ENCODE data around the gene KRT31. TPM values are rescaled to one million over a fixed set of nuclear protein-coding genes. Genes with fewer than 3 reads are reported as not detected.

The KRT31 gene
- total and polyA plus RNA-seq, 2 of the 13 experiments (the other 11 are each of a cell fraction or from before 2014, with no cell fraction given) = 0.05 TPM; not detected in 1

GRCh38 chr17:41413982-41414381 lies 16.6 kb upstream of the KRT31 start (continued):
- TF ChIP-seq ZNF772 (CRISPR knock-in tag; IDR thresholded peaks at IDR 0.05) (no peak), ZNF382 (CRISPR knock-in tag; IDR thresholded peaks at IDR 0.05; ENCODE audit: borderline replicate concordance) (no peak), ARID5B (CRISPR knock-in tag; IDR thresholded peaks at IDR 0.05) (peak; percentile 61), GABPA (IDR thresholded peaks at IDR 0.05; ENCODE audit: low read depth, low read length) (no peak), GABPA (CRISPR knock-in tag; IDR thresholded peaks at IDR 0.05; ENCODE audit: low read depth) (no peak), RARA (CRISPR knock-in tag; IDR thresholded peaks at IDR 0.05) (0 out of 2 replicates have a peak, but pooled peaks have one; percentile 32), PAWR (CRISPR knock-in tag; IDR thresholded peaks at IDR 0.05; ENCODE audit: borderline replicate concordance) (no peak), RCOR2 (CRISPR knock-in tag; IDR thresholded peaks at IDR 0.05) (0 out of 2 replicates have a peak, but pooled peaks have one; percentile 12), ZFP37 (CRISPR knock-in tag; IDR thresholded peaks at IDR 0.05; ENCODE audit: borderline replicate concordance) (no peak)

- intact Hi-C loops (cut with micrococcal nuclease; ENCODE audit: unreplicated experiment) = loop anchor here (10.0 kb wide), 1 partner anchor 121 kb away; no protein-coding TSS in a partner anchor
- CTCF ChIA-PET (ENCODE audit: low intra/inter-chr PET ratio, low total read pairs) = no interaction called here
- POLR2A ChIA-PET = interaction anchor here (2.0 kb wide), 1 partner anchor 9 kb away, joined by 10 read pairs; no protein-coding TSS in a partner anchor
These were observed 16.0 kb upstream of the KRT31 start for GRCh38 chr17:41413353-41413957.

More at GRCh38 chr17:41413353-41413957, 16.0 kb upstream of the KRT31 start:
- no peaks in the 10 kb centered on the region for H4K20me1 ChIP-seq (ENCODE audit: insufficient read depth, low read length)
- H3K36me3 ChIP-seq (replicated peaks in 1 of 2; ENCODE audit: control insufficient read depth in 1 of 2, insufficient read depth in 2 of 2, low read length in 2 of 2) = no peaks in the 10 kb centered on the region
- H3K27ac ChIP-seq (ENCODE audit: extremely low read length, insufficient read depth, low read length) = no peak overlapping the region
- H3K4me2 ChIP-seq (ENCODE audit: low read depth, low read length) = no peak overlapping the region
- WGBS (ENCODE audit: low lambda C conversion rate) = 47% methylated on average over 5 of the region's 5 CpGs
- H3K4me3 ChIP-seq (replicated peaks in 1 of 3; ENCODE audit: insufficient read depth in 1 of 3, low read depth in 2 of 3, low read length in 3 of 3) = no peak overlapping the region
- H3K9ac ChIP-seq (ENCODE audit: insufficient read depth, low read depth, low read length) = no peak overlapping the region
- H3K79me2 ChIP-seq (ENCODE audit: insufficient read depth, low read length) = no peaks in the 10 kb centered on the region
- H2AFZ ChIP-seq (ENCODE audit: low read length) = no peak overlapping the region
- FAIRE-seq (no peak), DNase-seq (ENCODE audit: low spot score) (no peak), ATAC-seq (no peak)
- no peak for TF ChIP-seq JDP2 (CRISPR knock-in tag; IDR thresholded peaks at IDR 0.05; ENCODE audit: borderline replicate concordance)
- TF ChIP-seq PHF20 (CRISPR knock-in tag; IDR thresholded peaks at IDR 0.05) = no peak
- TF ChIP-seq ZNF597 (CRISPR knock-in tag; IDR thresholded peaks at IDR 0.05) = no peak
- peak; percentile 35 for TF ChIP-seq ASH2L (IDR thresholded peaks at IDR 0.05; ENCODE audit: insufficient read length, low read depth, low read length)
- TF ChIP-seq TCF12 (IDR thresholded peaks at IDR 0.05) = no peak
- no peak for TF ChIP-seq TCF12 (CRISPR knock-in tag; IDR thresholded peaks at IDR 0.05)
- TF ChIP-seq RFXANK (CRISPR knock-in tag; IDR thresholded peaks at IDR 0.05) = no peak
- TF ChIP-seq ZNF17 (CRISPR knock-in tag; IDR thresholded peaks at IDR 0.05) = no peak
- no peaks in the 10 kb centered on the region; a peak in 1 of 5 replicates for H3K27me3 ChIP-seq (ENCODE audit: control insufficient read depth in 1 of 2, insufficient read depth in 2 of 2, low read length in 2 of 2)
- no TSS peak for BruUV-seq (replicated peaks)
- no peaks in the 10 kb centered on the region for H3K9me3 ChIP-seq (ENCODE audit: low read length)
- H3K4me1 ChIP-seq (ENCODE audit: insufficient read depth, low read length) = peaks cover 51% of the 10 kb centered on the region
- in situ Hi-C loops (cut with HindIII; ENCODE audit: extremely low pct_ligation_motif_present, low pct_unique_long_range_greater_than_20kb) = no loop called here
